ENCODE measurements around the gene HADH.
A peak's percentile ranks its signal among the peaks of the same experiment; 100 is the strongest.
"Not testable (repeated sequence)": the region's sequence is repeated elsewhere in the genome, so short reads cannot be mapped to it uniquely, and the experiment has no call there.

The HADH gene

DNA sequence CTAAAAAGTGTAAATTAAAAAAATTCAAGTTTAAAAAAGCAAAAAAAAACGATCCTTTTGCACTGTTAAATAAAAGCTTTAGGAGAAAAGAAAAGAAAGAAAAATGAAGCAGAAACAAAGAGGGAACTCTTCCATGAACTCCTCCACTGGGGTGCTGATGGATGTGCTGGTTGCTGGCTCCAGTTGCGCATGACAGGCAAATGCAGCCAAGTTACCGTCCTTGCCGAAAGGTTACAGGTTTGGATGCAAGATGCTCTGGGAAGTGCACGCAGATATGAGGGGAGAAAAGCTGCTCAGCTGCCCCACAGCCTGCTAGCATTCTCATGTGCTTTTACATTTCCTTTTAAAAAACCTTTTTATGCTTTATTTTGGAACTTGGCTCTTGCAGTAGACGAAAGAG, 58.5 kb downstream of the HADH start:
- Histone ChIP-seq H2BK12ac (ENCODE audit: low read length) (no peak overlapping the region), H3K4ac (ENCODE audit: low read depth, low read length) (no peak overlapping the region)

DNA sequence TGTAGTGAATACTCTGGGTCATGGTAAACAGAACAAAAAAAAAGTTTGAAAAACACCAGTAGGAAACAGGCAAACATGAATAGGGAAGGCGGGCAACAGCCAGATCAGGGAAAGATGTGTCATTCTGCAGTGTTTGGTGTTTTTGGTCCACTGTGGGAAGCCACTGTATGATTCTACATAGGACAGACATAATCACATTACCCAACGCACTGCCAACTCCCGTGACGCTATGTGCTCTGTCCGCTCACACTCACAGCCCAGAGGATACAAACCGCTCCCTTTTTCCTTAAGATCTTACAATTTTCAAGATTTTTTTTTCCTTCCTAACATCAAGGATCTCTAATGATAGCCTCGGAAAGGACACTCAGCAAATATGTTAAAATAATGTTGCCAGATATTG, 59.3 kb downstream of the HADH start:
- no peak for DNase-seq
- H3K4me3 ChIP-seq (ENCODE audit: low read depth, low read length) = no peak overlapping the region
- H2BK12ac ChIP-seq (ENCODE audit: low read length) = no peak overlapping the region
- H3K9me3 ChIP-seq (ENCODE audit: insufficient read depth, low read depth, low read length) = no peaks in the 10 kb centered on the region
- H2AFZ ChIP-seq (ENCODE audit: insufficient read depth, low read length, poor library complexity) = no peak overlapping the region
- no peak overlapping the region for H3K4me2 ChIP-seq (ENCODE audit: low read length)
- no peak overlapping the region for H3K4ac ChIP-seq (ENCODE audit: low read depth, low read length)
- H3K79me1 ChIP-seq (ENCODE audit: low read length) = no peaks in the 10 kb centered on the region
- no peaks in the 10 kb centered on the region for H3K79me2 ChIP-seq (ENCODE audit: control insufficient read depth, insufficient read depth, low read length, poor library complexity)
- no peak overlapping the region for H4K91ac ChIP-seq (ENCODE audit: low read depth, low read length)
- no peak overlapping the region for H3K23ac ChIP-seq (ENCODE audit: low read length)
- no peak overlapping the region for H2BK5ac ChIP-seq (ENCODE audit: low read depth, low read length, poor library complexity)
- H4K8ac ChIP-seq (ENCODE audit: low read depth, low read length) = no peak overlapping the region
- H4K12ac ChIP-seq (ENCODE audit: low read depth, low read length) = no peak overlapping the region
- H3K36me3 ChIP-seq (ENCODE audit: control insufficient read depth in 1 of 2, insufficient read depth in 2 of 2, low read length in 2 of 2) = peaks cover 5 to 11% of the 10 kb centered on the region in 2 experiments
- H2BK120ac ChIP-seq (ENCODE audit: insufficient read depth, low read length, poor library complexity) = no peak overlapping the region
- H3K27me3 ChIP-seq (ENCODE audit: insufficient read depth, low read length) = no peaks in the 10 kb centered on the region
- no CpG with 5 or more reads among the region's 7 CpGs for WGBS (ENCODE audit: extremely low coverage, insufficient coverage, insufficient read length)
- no peak overlapping the region for H3K18ac ChIP-seq (ENCODE audit: low read length)
- no peak overlapping the region for H3K14ac ChIP-seq (ENCODE audit: low read length)
- H2AK5ac ChIP-seq (ENCODE audit: low read length) = no peak overlapping the region
- H3K9ac ChIP-seq (ENCODE audit: low read length) = no peak overlapping the region
- peaks cover 5 to 6% of the 10 kb centered on the region in 2 experiments for H3K4me1 ChIP-seq (ENCODE audit: control insufficient read depth in 1 of 2, insufficient read depth in 2 of 2, low read length in 2 of 2)
- no peak overlapping the region for H3K27ac ChIP-seq (ENCODE audit: low read depth, low read length)

More for the DNA sequence above, 58.5 kb downstream of the HADH start:
- H4K12ac ChIP-seq (ENCODE audit: low read depth, low read length) = no peak overlapping the region
- no peaks in the 10 kb centered on the region for H3K79me1 ChIP-seq (ENCODE audit: low read length)
- H2BK5ac ChIP-seq (ENCODE audit: low read depth, low read length, poor library complexity) = no peak overlapping the region
- no peak overlapping the region for H2AFZ ChIP-seq (ENCODE audit: insufficient read depth, low read length, poor library complexity)
- H3K4me1 ChIP-seq (ENCODE audit: control insufficient read depth in 1 of 2, insufficient read depth in 2 of 2, low read length in 2 of 2) = peaks cover 5 to 6% of the 10 kb centered on the region in 2 experiments
- H3K4me2 ChIP-seq (ENCODE audit: low read length) = no peak overlapping the region
- no peaks in the 10 kb centered on the region for H3K9me3 ChIP-seq (ENCODE audit: insufficient read depth, low read depth, low read length)
- H3K14ac ChIP-seq (ENCODE audit: low read length) = no peak overlapping the region
- no peak overlapping the region for H3K23ac ChIP-seq (ENCODE audit: low read length)
- peak overlapping the region; percentile 6 for H3K4me3 ChIP-seq (ENCODE audit: low read depth, low read length)
- no peaks in the 10 kb centered on the region for H3K79me2 ChIP-seq (ENCODE audit: control insufficient read depth, insufficient read depth, low read length, poor library complexity)
- no peak overlapping the region for H3K9ac ChIP-seq (ENCODE audit: low read length)
- H2AK5ac ChIP-seq (ENCODE audit: low read length) = no peak overlapping the region
- H4K91ac ChIP-seq (ENCODE audit: low read depth, low read length) = no peak overlapping the region
- no peaks in the 10 kb centered on the region for H3K27me3 ChIP-seq (ENCODE audit: insufficient read depth, low read length)
- no peak overlapping the region for H4K8ac ChIP-seq (ENCODE audit: low read depth, low read length)
- no peak overlapping the region for H2BK120ac ChIP-seq (ENCODE audit: insufficient read depth, low read length, poor library complexity)
- DNase-seq = no peak
- peaks cover 4 to 11% of the 10 kb centered on the region in 2 experiments for H3K36me3 ChIP-seq (ENCODE audit: control insufficient read depth in 1 of 2, insufficient read depth in 2 of 2, low read length in 2 of 2)
- no peak overlapping the region for H3K18ac ChIP-seq (ENCODE audit: low read length)
- no CpG with 5 or more reads among the region's 6 CpGs for WGBS (ENCODE audit: extremely low coverage, insufficient coverage, insufficient read length)
- H3K27ac ChIP-seq (ENCODE audit: low read depth, low read length) = no peak overlapping the region

DNA sequence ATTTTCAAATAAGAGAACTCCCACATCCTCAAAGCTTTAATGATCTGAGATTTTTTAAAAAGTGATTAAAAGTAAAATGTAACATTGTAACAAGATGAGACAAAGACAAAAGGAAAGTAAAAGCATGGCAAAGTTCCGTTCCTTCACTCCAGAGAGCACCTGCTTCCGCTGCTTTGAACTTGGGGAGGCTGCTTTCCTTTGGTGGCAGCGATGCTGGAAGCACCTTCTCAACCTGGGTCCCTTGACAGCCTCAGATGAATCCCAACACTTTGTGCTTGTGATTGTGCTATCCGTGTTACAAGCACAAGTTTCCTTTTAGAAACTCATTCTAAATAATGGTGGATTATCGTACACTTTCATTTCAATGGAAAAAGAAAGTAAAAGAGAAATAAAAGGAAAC, 59.7 kb downstream of the HADH start:
- Histone ChIP-seq H2AFZ (ENCODE audit: insufficient read depth, low read length, poor library complexity) (no peak overlapping the region), H2BK5ac (ENCODE audit: low read depth, low read length, poor library complexity) (no peak overlapping the region), H4K91ac (ENCODE audit: low read depth, low read length) (no peak overlapping the region), H3K27me3 (ENCODE audit: insufficient read depth, low read length) (no peaks in the 10 kb centered on the region), H3K36me3 (ENCODE audit: control insufficient read depth in 1 of 2, insufficient read depth in 2 of 2, low read length in 2 of 2) (peaks cover 10 to 11% of the 10 kb centered on the region in 2 experiments), H3K4me2 (ENCODE audit: low read length) (no peak overlapping the region), H2BK12ac (ENCODE audit: low read length) (no peak overlapping the region), H3K9ac (ENCODE audit: low read length) (no peak overlapping the region), H3K4ac (ENCODE audit: low read depth, low read length) (no peak overlapping the region), H4K12ac (ENCODE audit: low read depth, low read length) (no peak overlapping the region), H4K8ac (ENCODE audit: low read depth, low read length) (no peak overlapping the region), H3K4me3 (ENCODE audit: low read depth, low read length) (no peak overlapping the region), H3K18ac (ENCODE audit: low read length) (no peak overlapping the region), H3K79me1 (ENCODE audit: low read length) (no peaks in the 10 kb centered on the region), H3K79me2 (ENCODE audit: control insufficient read depth, insufficient read depth, low read length, poor library complexity) (no peaks in the 10 kb centered on the region), H3K4me1 (ENCODE audit: control insufficient read depth in 1 of 2, insufficient read depth in 2 of 2, low read length in 2 of 2) (peaks cover 5 to 6% of the 10 kb centered on the region in 2 experiments), H3K23ac (ENCODE audit: low read length) (no peak overlapping the region), H3K9me3 (ENCODE audit: insufficient read depth, low read depth, low read length) (no peaks in the 10 kb centered on the region), H3K14ac (ENCODE audit: low read length) (no peak overlapping the region), H3K27ac (ENCODE audit: low read depth, low read length) (no peak overlapping the region), H2AK5ac (ENCODE audit: low read length) (no peak overlapping the region), H2BK120ac (ENCODE audit: insufficient read depth, low read length, poor library complexity) (no peak overlapping the region)
- no peak for DNase-seq
- no CpG with 5 or more reads among the region's 5 CpGs for WGBS (ENCODE audit: extremely low coverage, insufficient coverage, insufficient read length)

DNA sequence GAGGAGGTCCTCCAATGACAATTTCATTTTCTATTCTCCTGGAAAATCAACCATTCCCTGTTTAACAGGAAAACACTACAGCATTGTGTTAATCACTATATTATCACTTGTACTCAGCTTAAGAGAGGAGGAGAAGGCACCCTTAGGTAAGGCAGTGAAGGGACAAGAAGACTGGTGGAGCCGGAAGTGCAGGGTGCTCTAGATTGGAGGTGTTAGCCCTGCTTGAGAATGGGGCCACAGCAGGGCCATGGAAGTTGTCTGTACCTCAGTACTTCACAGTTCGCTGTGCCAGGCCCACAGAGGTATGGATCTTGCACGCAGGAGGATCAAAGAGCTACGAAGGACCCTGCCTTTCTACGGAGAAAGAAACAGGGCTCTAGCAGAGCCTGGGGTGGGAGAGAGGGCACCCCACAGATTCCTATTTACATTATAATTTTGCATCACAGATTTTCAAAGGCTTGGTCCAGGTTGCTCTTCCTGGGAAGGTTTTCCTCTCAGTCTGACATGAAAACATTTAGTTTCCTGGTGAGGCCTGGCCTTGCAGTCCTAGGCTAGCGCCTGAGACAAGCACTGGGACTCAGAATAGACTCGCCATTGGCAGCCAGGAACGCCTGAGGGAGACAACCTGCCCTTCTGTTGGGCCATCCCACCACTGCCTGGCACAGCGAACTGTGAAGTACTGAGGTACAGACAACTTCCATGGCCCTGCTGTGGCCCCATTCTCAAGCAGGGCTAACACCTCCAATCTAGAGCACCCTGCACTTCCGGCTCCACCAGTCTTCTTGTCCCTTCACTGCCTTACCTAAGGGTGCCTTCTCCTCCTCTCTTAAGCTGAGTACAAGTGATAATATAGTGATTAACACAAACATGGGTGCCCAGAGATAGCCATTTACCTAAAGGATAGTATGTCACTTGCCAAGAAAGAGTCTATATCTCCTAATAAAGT, 60.8 kb downstream of the HADH start:
- not testable (repeated sequence) for H3K14ac ChIP-seq (ENCODE audit: low read length); H3K79me2 ChIP-seq (ENCODE audit: control insufficient read depth, insufficient read depth, low read length, poor library complexity); H4K12ac ChIP-seq (ENCODE audit: low read depth, low read length); H3K4me1 ChIP-seq (ENCODE audit: control insufficient read depth in 1 of 2, insufficient read depth in 2 of 2, low read length in 2 of 2); H2BK120ac ChIP-seq (ENCODE audit: insufficient read depth, low read length, poor library complexity); H3K23ac ChIP-seq (ENCODE audit: low read length); DNase-seq; H3K4me3 ChIP-seq (ENCODE audit: low read depth, low read length); H3K18ac ChIP-seq (ENCODE audit: low read length); H3K9ac ChIP-seq (ENCODE audit: low read length); H3K4ac ChIP-seq (ENCODE audit: low read depth, low read length); H3K4me2 ChIP-seq (ENCODE audit: low read length); H3K9me3 ChIP-seq (ENCODE audit: insufficient read depth, low read depth, low read length); H4K8ac ChIP-seq (ENCODE audit: low read depth, low read length); H3K27ac ChIP-seq (ENCODE audit: low read depth, low read length); H2BK5ac ChIP-seq (ENCODE audit: low read depth, low read length, poor library complexity); H3K27me3 ChIP-seq (ENCODE audit: insufficient read depth, low read length); H2AFZ ChIP-seq (ENCODE audit: insufficient read depth, low read length, poor library complexity); H3K79me1 ChIP-seq (ENCODE audit: low read length)
- WGBS (ENCODE audit: extremely low coverage, insufficient coverage, insufficient read length) = no CpG with 5 or more reads among the region's 10 CpGs
- Histone ChIP-seq H4K91ac (ENCODE audit: low read depth, low read length) (peak overlapping the region; percentile 29), H3K36me3 (ENCODE audit: control insufficient read depth in 1 of 2, insufficient read depth in 2 of 2, low read length in 2 of 2) (peaks cover 10 to 11% of the 10 kb centered on the region in 2 experiments), H2BK12ac (ENCODE audit: low read length) (peak overlapping the region; percentile 53), H2AK5ac (ENCODE audit: low read length) (peak overlapping the region; percentile 78)

Data from trophoblast cell (in vitro differentiated cells and primary cell).